Kidney (tissue), 14 donors: Measurements from ENCODE around the gene INAFM2. TPM values are rescaled to one million over a fixed set of nuclear protein-coding genes. Genes with fewer than 3 reads are reported as not detected.

Experiments
- DNase-seq, 5 donors: peaks; one replicate each; pipeline ENCODE4 v3.0.0-alpha.2; 2013 to 2020
- FAIRE-seq: peaks from 2 replicates; lab custom pipeline; 2012; peaks lifted over from hg19 to GRCh38; lab: Jason Lieb, UNC
- H3K27ac ChIP-seq, 2 donors: one replicate each; pipeline ENCODE4 v1.7.0; 2013; ENCODE audit warnings: low read depth in 2 of 2, low read length in 2 of 2, inconsistent platforms in 1 of 2
- H3K27me3 ChIP-seq: one replicate; pipeline ENCODE4 v1.7.1; 2013; ENCODE audit warnings: low read length, inconsistent platforms; ENCODE audit not compliant: control insufficient read depth, insufficient read depth
- H3K36me3 ChIP-seq, 3 donors: one replicate each; pipeline versions ENCODE4 v1.7.0 to v1.7.1; 2013; ENCODE audit warnings: low read length in 3 of 3, control low read depth in 1 of 3, inconsistent platforms in 1 of 3; ENCODE audit not compliant: insufficient read depth in 3 of 3, control insufficient read depth in 2 of 3
- H3K4me1 ChIP-seq, 3 donors: one replicate each; pipeline versions ENCODE4 v1.7.0 to v1.7.1; 2013; ENCODE audit warnings: low read length in 3 of 3, inconsistent platforms in 1 of 3, low read depth in 1 of 3; ENCODE audit not compliant: control insufficient read depth in 2 of 3, insufficient read depth in 2 of 3
- H3K4me3 ChIP-seq, 3 donors: one replicate each; pipeline versions ENCODE4 v1.7.0 to v1.8.1; 2013; ENCODE audit warnings: low read length in 3 of 3, control low read depth in 1 of 3, inconsistent platforms in 1 of 3
- H3K9ac ChIP-seq, 3 donors: one replicate each; pipeline versions ENCODE4 v1.7.0 to v1.7.1; 2013; ENCODE audit warnings: low read length in 3 of 3, control low read depth in 1 of 3, inconsistent platforms in 1 of 3
- H3K9me3 ChIP-seq, 3 donors: one replicate each; pipeline versions ENCODE4 v1.7.0 to v1.7.1; 2013; ENCODE audit warnings: low read length in 3 of 3, control low read depth in 1 of 3, inconsistent platforms in 1 of 3; ENCODE audit not compliant: control insufficient read depth in 2 of 3, insufficient read depth in 1 of 3
- intact Hi-C: fragments of 100-400 bp; cut with DNase I; formaldehyde crosslinking; loops from one replicate; pipeline ENCODE4 v1.11.1; 2022
- polyA plus RNA-seq: library from polyadenylated mRNA; stranded (reverse); fragments of 350-450 nt; fragmentation: Illumina TruSeq; extraction: RNeasy Lipid Tissue Mini Kit (QIAGEN cat#74804); gene quantifications from one replicate; pipeline ENCODE4 v1.2.3, GENCODE V29; 2014; ENCODE audit warnings: low read depth, low replicate concordance; ENCODE audit not compliant: insufficient read depth
- total RNA-seq: library from RNA; stranded (reverse); fragmentation: NEBNext Ultra II Directional; extraction: Animal tissue kit (Norgen Biotek cat#: 25700); gene quantifications from one replicate; pipeline ENCODE4 v1.2.1, GENCODE V29; 2021
- TF ChIP-seq, protein P1 (sequence below): IDR thresholded peaks from 3 replicates; pipeline ENCODE4 v1.5.1; 2012; ENCODE audit warnings: mild to moderate bottlenecking, moderate library complexity, borderline replicate concordance; ENCODE audit not compliant: insufficient read depth; ENCODE audit errors: extremely low read depth
- donor health status: control.
- donor health status: control.
- donor health status: control.
- donor health status: control.
- donor health status: control.
- donor health status: DM: yes; HTN: yes; CAD: no.
- donor health status: Normal renal cell carcinoma (clear cell type).

The INAFM2 gene
- total and polyA plus RNA-seq, 2 donors from 2014 or later = 14.7 to 21.6 TPM

DNA sequence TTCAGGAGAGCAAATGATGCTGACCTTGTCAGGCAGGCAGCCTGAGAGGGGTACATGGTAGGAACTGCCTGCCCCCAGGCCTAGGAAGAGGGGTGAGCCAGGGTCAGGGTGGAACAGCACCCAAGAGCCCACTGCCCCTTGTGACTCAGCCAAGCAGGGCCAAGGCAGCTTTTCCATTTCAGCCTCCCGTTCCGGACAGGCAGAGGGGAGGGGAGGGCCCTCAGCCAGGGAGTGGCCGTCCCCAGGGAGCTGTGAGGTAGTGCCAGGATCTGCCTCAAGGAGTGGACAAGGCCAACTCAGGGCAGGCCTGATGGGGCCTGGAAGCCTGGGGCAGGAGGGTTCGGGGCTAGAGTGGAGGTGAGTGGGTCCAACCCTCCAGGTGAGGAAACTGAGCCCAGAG lies 35.5 kb upstream of the INAFM2 start:
- FAIRE-seq = no peak
- intact Hi-C loops = no loop called here
- H3K4me3 ChIP-seq = no peak overlapping the region
- H3K9ac ChIP-seq = no peak overlapping the region
- peaks cover 0 to 10% (median 10%) of the 10 kb centered on the region in 3 donors for H3K4me1 ChIP-seq
- no peak overlapping the region for H3K27ac ChIP-seq
- no peak for DNase-seq
- peaks cover 9% of the 10 kb centered on the region for H3K27me3 ChIP-seq
- no peaks in the 10 kb centered on the region for H3K36me3 ChIP-seq
- TF ChIP-seq, protein P1, sequence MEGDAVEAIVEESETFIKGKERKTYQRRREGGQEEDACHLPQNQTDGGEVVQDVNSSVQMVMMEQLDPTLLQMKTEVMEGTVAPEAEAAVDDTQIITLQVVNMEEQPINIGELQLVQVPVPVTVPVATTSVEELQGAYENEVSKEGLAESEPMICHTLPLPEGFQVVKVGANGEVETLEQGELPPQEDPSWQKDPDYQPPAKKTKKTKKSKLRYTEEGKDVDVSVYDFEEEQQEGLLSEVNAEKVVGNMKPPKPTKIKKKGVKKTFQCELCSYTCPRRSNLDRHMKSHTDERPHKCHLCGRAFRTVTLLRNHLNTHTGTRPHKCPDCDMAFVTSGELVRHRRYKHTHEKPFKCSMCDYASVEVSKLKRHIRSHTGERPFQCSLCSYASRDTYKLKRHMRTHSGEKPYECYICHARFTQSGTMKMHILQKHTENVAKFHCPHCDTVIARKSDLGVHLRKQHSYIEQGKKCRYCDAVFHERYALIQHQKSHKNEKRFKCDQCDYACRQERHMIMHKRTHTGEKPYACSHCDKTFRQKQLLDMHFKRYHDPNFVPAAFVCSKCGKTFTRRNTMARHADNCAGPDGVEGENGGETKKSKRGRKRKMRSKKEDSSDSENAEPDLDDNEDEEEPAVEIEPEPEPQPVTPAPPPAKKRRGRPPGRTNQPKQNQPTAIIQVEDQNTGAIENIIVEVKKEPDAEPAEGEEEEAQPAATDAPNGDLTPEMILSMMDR = no peak
- H3K9me3 ChIP-seq = no peaks in the 10 kb centered on the region

DNA sequence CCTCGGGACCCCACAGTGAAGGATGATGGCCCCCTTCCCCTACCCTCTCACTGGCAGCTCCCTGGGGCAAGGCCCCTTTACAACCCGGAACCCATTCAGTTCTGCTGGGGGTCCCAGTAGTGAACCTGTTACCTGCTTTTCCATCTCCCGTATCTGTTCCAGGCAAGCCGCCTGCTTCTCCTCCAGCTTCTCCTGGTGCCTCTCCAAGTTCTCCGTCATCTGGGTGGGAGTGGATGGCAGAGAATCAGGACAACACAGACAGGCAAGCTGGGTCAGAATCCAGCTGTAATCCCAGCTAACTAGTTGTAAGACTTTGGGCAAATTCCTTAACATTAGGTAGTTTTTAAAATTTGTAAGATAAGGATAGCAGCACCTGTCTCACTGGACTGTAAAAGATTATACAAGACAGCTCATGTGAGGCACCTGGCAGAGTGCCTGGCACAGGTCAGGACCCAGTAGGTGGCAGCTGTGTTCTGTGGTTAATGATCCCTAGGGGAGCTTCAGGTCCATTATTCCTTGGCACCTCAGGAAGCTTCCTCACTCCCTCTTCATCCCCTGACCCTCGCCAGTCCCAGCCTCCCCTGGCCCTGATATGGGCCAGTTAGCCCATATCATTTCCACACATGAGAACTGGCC lies 34.2 kb upstream of the INAFM2 start:
- H3K4me3 ChIP-seq = no peak overlapping the region
- H3K36me3 ChIP-seq = no peaks in the 10 kb centered on the region
- FAIRE-seq (no peak), DNase-seq (no peak)
- TF ChIP-seq, protein P1 = no peak
- H3K9me3 ChIP-seq = no peaks in the 10 kb centered on the region
- H3K9ac ChIP-seq = no peak overlapping the region
- H3K4me1 ChIP-seq = peaks cover 0 to 10% (median 10%) of the 10 kb centered on the region in 3 donors
- peaks cover under 1% of the 10 kb centered on the region for H3K27me3 ChIP-seq
- intact Hi-C loops = no loop called here
- H3K27ac ChIP-seq = no peak overlapping the region

DNA sequence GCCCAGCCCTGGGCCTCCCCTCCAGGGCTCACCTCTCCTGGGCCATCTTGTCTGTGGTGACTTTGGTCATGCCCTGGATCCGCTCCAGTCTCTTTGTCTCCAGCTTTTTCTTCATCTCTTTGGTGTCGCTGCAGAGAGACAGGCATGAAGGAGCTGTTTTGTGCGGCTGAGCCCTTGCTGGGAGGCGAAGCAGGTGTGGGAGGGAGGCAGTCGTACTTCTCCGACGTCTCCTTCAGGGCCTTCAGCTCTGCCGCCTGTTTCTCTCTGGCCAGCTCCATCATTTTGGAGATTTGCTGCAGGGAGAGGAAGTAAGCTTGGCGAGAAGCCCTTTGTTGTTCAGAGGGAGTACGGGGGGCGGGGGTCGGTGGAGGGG lies 33.0 kb upstream of the INAFM2 start:
- DNase-seq = no peak
- H3K4me1 ChIP-seq = peaks cover 0 to 10% (median 10%) of the 10 kb centered on the region in 3 donors
- TF ChIP-seq, protein P1 = no peak

More for the DNA sequence above, 33.0 kb upstream of the INAFM2 start:
- H3K27ac ChIP-seq = no peak overlapping the region
- H3K9ac ChIP-seq = no peak overlapping the region
- FAIRE-seq = no peak
- no peaks in the 10 kb centered on the region for H3K27me3 ChIP-seq
- no peaks in the 10 kb centered on the region for H3K9me3 ChIP-seq
- H3K4me3 ChIP-seq = no peak overlapping the region
- intact Hi-C loops = no loop called here
- H3K36me3 ChIP-seq = no peaks in the 10 kb centered on the region
